Suppressor macrophage treated with lipopolysaccharide for 4 hours (primary cell): ENCODE data around the gene ZNF774.
"Not testable (repeated sequence)": the region's sequence is repeated elsewhere in the genome, so short reads cannot be mapped to it uniquely, and the experiment has no call there.

ENCODE experiments used
- DNase-seq: peaks from one replicate; pipeline ENCODE4 v3.0.0-alpha.2; 2020

Gene ZNF774

GRCh38 chr15:90393040-90393439 is 41.0 kb downstream of the ZNF774 start:
- no peak for DNase-seq

- DNase-seq, result no peak
These were observed 42.0 kb downstream of the ZNF774 start for GRCh38 chr15:90394074-90394473.

GRCh38 chr15:90394748-90395442 is 42.8 kb downstream of the ZNF774 start:
- DNase-seq, result peak; percentile 45

GRCh38 chr15:90396321-90396720 is 44.2 kb downstream of the ZNF774 start:
- no peak for DNase-seq

- DNase-seq, result no peak
These were observed 48.1 kb downstream of the ZNF774 start for GRCh38 chr15:90400005-90400758.

GRCh38 chr15:90400759-90401314 is 48.8 kb downstream of the ZNF774 start:
- peak; percentile 91 for DNase-seq

- DNase-seq, result no peak
These were observed 49.4 kb downstream of the ZNF774 start for GRCh38 chr15:90401495-90401894.

- peak; percentile 82 for DNase-seq
These were observed 50.1 kb downstream of the ZNF774 start for GRCh38 chr15:90402223-90402622.

- DNase-seq, result no peak
These were observed 50.7 kb downstream of the ZNF774 start for GRCh38 chr15:90402767-90403166.

GRCh38 chr15:90405055-90405607 is 53.0 kb downstream of the ZNF774 start:
- no peak for DNase-seq

- DNase-seq, result no peak
These were observed 55.3 kb downstream of the ZNF774 start for GRCh38 chr15:90407336-90407735.

GRCh38 chr15:90407871-90408317 is 55.8 kb downstream of the ZNF774 start:
- peak; percentile 73 for DNase-seq

GRCh38 chr15:90408657-90409056 is 56.6 kb downstream of the ZNF774 start:
- no peak for DNase-seq

- DNase-seq, result not testable (repeated sequence)
These were observed 57.5 kb downstream of the ZNF774 start for GRCh38 chr15:90409587-90409986.

- not testable (repeated sequence) for DNase-seq
These were observed 58.2 kb downstream of the ZNF774 start for GRCh38 chr15:90410316-90410715.

- DNase-seq, result no peak
These were observed 59.1 kb downstream of the ZNF774 start for GRCh38 chr15:90411176-90411575.
